COLO668 (cell line): ENCODE data around the gene BRF1.

Source experiments
- DNase-seq: peaks from one replicate; lab custom pipeline; 2025; ENCODE audit not compliant: unreplicated experiment; lab: John Stamatoyannopoulos, UW

The BRF1 gene

DNA sequence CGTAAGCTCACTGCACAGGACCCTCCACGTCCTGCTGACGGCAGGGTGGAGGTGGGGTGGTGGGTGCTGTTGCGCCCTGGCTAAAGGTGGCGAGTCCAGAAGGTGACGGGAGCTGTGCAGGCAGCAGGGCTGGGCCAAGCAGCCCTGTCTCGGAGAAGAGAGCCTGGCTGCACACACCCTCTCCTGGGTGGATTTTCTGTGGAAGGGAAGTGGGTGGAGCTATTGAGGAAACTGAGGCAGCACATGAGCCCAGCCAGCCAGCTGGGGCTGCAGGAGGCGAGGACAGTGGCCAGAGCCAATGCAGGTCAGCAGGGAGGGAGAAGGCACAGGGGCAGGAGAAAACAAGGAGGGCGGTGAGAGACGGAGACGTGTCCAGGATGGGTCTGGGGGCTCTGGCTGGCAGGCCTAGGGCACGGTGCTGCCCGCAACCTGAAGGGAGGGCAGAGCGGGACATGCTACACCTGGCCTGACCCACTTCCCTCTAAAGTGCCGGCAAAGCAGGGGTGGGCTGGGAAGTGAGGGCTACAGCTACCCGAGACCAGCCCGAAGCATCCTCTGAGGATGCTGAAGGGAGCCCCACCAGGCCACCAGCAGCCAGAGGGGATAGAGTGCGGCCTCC is 32.0 kb downstream of the BRF1 start:
- DNase-seq: no peak

DNA sequence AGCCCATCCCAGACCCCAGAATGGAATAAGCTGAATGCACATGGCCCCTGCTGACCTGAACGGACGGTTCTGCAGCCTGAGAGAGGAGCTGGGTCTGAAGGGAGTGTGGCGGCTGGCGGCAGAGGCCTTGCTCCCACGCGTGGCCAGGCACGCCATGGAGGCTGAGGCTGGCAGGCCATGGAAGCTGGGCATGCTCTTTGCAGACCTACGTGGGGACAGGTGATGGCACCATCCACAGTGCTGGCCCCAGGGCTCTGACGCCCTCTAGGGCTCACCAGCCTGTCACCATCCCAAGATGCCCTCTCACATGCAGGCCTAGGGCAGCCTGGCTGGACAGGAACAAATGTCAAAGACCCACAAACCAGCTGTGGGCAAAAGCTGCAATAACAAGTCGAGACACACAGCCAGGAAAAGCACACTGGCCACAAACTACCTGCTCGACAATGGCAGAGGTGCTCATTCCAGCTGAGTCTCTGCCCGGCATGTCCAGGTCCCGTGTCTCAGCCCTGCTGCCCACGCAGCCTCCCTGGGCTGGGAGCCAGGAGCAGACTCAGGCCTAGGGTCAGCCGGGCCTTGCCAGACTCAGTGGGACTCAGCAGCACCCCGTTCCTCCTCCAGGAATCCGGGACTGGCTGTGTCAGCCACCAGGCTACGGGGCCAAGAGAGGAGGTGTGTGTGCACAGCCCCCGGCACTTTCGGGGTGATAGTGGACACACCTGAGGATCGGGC is 32.8 kb downstream of the BRF1 start:
- DNase-seq: peak; percentile 39

DNA sequence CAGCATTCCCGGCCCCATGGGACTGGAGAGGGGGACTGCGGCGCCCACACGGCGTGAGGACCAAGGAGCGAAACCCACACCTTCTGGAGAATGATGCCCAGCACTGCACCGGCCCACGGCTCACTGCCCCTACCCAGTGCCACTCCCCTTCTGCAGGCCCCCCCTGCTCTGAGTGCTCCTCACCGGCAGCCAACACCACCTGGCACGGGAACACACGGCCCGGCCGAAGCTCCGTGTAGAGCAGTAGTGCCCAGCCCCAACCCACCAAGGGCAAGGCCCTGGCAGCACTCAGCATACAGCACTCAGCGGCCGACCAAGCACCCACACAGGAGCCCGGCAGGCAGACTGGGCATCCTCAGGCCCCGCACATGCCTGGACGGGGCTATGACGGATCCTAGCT is 39.0 kb downstream of the BRF1 start:
- DNase-seq: no peak

DNA sequence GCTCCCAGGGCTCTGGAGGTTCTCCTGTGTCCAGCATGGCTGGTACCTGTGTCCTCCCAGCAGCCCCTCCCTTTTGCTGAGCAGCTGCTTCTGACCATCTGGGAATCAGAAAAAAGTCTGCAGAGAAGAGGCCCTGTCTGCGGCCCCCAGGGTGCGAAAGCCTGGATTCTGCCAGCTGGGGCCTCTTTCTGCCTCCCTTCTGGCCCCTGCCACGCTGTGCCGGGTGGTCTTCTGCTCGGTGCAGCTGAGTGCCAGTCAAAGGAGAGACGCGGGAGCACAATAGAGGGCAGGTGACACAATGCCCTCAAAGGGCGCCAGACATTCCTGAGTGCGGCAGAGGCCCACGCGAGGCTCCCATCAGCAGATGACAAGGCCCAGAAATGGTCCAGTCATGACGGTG is 39.8 kb downstream of the BRF1 start:
- DNase-seq: no peak

DNA sequence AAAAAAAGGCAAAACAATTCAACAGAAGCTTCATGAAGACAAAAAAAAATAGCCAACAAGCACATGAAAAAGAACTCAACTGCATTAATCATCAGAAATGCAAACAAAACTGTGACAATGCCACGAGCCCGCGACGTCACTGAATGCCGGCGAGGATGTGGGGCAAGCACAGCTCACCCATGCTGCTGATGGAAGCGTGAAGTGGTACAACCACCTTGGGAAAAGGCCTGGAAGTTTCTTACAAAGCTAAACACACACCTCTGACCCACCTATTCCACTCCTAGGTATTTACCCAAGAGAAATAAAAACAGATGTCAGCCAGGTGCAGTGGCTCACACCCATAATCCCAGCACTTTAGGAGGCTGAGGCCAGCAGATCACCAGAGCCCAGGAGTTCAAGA is 42.0 kb downstream of the BRF1 start:
- peak; percentile 62 for DNase-seq

DNA sequence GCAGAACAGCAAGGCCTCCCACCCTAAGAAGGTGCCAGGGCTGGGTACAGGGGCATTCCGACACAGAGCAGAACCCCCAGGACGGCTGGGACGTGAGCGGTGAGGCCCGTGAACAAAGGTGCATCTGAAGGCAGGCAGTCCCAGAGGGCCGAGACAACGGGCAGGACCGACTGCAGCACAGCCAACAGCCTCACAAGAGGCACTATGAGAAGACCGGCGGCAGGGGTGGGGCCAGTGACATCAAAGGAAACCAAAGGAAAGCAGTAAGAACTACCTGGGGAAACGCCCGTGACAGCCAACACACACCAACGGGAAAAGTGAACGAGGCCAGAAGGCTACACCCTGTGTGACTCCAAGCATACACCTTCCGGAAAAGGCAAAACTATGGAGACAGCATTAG is 43.3 kb downstream of the BRF1 start:
- DNase-seq: no peak

DNA sequence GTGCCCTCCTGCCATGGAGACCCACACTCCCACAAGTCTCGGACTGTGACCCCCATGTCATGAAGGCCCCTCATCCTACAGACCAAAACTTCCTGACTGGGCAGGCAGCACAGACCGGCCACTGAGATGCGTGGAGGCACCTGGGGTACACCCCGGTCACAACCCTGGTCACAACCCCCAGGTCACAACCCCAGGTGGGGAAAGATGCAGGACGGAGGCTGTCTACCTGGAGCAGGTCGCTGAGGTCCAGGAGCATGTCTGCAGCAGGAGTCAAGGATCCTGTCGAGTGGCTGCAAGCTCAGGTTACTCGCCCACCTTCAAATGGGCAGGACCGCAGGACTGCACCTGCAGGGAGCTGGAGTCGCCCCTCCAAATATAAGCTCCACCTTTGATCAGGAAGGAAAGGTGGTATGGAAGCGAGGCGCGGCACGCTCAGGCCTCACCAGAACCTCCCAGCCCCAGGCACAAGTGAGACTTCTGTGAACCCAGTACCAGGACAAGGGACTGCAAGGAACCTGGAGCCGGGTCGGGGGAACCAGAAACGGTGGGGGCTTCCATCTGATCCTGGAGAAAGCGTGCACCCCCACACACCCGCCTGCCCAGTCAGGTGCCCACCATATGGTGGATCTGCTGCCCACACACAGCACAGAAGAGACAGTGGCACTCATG is 44.4 kb downstream of the BRF1 start:
- no peak for DNase-seq

DNA sequence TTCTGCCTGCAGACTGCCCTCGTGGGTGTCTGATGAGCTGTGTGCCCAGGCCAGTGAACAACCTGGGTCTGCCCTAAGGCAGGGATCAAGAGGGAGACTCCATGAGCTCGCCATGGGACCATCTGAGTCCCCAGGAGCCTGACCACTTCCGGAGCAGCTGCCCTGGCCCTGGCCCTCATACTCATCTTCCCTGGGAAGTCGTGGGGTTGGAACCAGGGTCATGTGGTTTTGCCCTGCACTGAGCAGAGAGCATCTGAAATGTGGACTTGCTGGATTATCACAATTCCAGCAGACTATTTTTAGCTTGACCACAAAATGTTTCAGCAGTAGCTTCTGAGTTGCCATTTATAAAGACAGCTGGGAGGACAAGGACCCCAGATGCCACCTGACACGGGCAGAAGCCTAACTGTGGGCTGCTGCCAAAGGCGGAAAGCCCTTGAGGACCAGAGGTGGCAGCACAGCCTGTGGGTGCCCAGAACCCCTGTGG is 45.7 kb downstream of the BRF1 start:
- no peak for DNase-seq

DNA sequence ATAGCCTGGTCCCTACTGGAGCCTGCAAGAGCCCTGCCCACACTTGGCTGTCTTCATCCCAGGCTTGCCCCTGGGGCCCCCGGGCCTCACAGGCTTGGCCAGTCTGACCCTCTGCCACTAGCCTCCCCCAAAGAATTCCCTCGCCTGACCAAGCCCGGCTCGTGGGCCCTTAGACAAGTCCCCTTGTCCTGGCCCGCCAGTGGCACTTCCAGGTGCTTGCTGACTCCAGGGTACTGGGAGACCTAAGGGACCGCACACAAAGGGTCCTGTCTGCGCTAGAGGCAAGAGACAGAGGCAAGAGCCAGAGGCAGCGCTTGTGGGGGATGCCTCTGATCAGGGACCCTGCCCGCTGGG is 47.5 kb downstream of the BRF1 start:
- DNase-seq: no peak

DNA sequence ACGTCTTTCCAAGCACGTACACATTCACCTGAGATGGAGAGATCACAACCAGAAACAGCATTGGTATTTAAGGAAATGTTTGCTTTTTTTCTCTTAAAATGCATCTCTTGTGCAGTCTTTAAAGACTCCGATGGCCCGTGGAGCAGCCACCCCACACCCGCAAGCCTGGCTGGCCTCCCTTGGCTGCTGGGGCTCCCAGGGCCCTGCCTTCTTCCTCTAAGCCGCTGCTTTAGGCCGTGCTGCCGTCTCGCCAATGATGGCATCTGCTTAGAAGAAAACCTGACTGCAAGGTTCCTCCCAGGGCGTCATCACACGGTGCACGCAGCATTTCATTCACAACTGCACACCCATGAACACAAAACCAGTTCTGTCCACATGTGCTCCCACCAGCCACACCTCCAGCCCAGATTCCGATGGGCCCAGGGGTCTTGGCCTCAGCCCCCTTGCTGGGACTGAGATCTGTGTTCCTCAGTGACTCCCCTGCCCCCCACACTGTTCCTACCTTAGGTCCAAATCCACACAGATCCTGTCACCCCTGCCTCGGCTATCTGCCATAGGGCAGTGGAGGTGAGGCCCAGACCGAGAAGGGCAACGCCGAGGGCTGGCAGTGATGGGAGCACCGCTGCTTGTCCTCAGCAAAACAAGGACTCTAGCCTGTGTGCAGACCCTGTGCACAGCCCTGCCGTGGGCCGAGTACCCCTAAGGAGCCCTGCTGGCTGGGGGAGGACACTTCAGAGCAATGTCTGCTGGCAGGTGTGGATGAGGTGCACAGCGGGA is 48.1 kb downstream of the BRF1 start:
- DNase-seq: no peak

DNA sequence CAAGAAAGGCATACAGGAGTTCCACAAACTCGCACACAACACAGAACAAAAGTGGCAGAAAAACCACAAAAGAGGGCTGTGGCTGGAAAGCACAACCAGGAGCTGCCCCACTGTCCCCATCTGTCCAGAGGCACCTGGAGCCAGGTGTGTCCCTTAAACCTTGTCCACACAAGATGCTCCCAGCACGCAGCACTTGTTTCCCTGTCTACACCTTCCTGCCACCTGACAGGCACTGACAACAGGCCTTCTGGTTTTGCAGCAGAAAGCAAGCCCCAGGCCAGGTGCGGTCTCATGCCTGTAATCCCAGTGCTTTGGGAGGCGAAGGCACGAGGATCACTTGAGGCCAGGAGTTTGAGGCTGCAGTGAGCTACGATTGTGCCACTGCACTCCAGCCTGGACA is 48.9 kb downstream of the BRF1 start:
- DNase-seq: no peak

DNA sequence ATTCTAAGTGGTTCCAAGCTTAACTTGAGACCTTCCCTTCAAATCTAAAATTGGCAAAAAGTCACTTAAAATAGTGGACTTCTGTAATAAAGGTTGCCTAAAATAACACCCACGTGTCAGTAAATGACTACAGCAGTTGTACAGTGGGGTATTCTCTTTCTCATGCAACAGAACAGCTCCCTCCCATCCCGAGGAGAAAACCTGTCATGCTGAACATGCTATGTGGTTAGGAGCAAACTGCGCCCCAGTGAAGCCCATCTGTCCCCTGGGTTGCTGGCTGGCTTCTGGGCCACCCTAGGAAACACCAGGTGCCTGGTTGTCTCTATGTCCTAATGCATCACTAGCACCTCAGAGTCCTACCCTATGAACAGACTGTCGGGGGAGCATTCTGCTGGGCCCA is 49.8 kb downstream of the BRF1 start:
- no peak for DNase-seq

DNA sequence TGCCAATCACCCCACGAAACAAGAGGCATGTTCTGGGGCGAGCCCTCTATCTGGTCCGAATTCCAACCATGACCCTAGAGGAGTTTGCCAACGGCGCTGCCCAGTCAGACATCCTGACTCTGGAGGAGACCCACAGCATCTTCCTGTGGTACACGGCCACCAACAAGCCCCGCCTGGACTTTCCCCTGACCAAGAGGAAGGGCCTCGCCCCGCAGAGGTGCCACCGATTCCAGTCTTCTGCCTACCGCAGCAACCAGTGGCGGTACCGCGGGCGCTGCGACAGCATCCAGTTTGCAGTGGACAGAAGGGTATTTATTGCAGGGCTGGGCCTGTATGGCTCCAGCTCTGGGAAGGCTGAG is 50.8 kb downstream of the BRF1 start:
- no peak for DNase-seq

DNA sequence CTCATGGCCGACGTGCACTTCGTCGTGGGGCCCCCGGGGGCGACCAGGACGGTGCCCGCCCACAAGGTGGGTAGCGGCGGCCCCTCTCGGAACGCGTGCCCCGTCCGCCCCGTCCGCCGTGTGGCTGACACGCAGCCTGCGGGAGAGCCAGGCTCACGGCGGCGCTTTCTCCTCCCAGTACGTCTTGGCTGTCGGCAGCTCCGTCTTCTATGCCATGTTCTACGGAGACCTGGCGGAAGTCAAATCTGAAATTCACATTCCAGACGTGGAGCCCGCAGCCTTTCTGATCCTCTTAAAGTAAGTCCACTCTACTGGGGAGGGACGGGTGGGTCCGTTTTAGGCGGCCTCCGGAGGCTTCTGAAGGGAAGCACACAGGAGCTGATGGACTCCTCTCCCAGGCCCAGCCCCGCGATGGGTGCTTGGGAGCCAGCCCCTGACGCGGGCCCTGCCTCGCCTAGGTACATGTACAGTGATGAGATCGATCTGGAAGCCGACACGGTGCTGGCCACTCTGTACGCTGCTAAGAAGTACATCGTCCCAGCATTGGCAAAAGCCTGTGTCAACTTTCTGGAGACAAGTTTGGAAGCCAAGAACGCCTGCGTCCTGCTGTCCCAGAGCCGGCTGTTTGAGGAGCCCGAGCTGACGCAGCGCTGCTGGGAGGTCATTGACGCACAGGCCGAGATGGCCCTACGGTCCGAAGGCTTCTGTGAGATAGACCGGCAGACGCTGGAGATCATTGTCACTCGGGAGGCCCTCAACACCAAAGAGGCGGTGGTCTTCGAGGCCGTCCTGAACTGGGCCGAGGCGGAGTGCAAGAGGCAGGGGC is 51.4 kb downstream of the BRF1 start:
- peak; percentile 30 for DNase-seq

DNA sequence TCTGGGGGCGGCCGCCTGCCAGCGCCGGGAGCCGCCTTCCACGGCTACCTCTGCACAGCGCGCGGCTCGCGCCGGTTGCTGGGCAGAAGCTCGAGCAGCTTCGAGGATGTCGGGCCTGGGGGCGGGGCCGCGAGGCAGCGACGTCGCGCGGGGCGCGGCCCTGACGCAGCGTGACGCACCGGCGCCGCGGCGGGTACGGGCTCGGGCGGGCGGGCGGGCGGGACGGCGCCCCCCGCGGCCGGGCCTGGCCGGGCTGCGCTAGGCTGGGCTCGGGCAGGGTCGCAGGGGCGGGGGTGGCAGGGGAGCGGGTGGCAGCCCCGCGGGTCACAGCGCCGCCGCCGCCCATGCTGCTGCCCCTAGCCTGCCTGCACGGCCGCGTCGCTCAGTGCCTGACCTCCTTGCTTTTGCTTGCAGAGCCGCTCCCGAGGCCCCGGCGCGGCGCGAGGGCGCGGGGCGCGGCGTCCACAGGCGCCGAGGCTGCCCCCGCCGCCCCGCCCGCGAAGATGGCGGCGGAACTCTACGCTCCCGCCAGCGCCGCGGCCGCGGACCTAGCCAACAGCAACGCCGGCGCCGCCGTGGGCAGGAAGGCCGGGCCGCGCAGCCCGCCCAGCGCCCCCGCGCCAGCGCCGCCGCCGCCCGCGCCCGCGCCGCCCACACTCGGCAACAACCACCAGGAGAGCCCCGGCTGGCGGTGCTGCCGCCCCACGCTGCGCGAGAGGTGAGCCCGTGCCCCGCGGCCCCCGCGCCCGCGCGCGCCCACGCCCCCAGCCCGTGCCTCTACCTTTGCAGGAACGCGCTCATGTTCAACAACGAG is 52.2 kb downstream of the BRF1 start, which contains the start of gene BTBD6:
Gene BTBD6 (plus strand): TSS at position 166 of the 814 bp plus-strand sequence. CDS start 179 bp downstream, at position 345.
- DNase-seq: peak; percentile 97

DNA sequence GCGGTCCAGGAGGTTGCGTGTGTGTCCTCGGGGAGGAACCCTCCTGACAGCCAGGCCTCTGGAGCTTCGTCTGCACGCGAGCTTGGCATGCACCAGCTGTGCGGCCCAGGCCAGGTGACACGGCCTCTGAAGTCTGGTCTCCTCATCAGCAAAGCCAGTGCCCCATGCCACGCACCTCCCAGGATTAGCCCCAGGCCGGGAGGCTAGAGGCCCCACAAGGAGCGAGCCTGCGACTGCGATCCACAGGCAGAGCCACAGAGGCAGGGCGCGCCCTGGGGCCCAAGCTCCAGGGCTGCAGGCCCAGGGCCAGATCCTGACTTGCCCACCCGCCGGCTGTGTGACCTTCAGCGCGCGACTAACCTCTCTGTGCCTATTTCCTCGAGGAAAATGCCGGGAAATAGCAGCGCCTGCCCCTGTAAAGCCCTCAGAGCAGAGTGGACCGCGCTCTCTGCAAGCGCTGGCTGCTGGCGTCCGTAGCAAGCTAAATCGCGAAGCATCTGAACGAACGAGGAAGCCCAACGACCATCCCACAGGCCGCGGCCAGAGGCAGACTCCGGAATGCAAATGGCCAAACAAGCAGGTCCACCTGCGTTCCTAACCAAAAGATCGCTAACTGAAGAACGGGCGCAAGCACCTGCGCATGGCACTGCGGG is 53.0 kb downstream of the BRF1 start:
- DNase-seq: no peak

DNA sequence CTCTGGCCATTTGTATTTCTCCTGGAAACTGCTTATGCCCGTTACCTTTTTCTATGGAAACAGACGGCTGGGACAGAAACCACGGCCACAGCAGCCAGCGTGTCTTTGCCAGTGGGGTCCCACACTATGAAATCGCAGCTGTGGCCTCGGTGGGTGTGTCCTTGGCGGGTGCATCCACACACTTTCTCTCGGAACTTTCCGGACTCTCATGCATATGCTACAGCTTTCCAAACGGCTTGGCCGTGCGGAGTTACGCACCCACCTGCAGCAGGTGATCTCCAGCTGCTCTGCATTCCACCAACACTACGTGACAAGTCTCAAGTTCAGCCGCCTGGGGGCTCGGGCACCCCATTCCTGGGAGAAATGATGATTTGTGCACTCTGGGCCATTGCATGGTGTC is 53.8 kb downstream of the BRF1 start:
- DNase-seq: no peak

DNA sequence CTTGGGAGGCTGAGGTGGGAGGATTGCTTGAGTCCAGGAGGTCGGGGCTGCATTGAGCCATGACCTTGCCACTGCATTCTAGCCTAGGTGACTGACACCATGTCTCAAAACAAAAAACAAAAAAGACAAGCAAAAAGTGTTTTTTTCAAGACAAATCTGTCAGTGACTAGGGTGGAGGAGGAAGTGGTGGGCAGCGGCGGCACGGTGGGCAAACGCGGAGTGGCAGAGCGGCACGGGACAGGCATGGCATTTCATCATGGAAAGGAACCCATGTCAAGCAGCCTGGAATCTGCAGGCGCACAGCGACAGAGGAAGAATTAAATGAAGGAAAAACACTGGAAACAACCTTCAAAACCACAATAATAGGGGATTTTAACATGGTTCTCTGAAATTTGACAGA is 56.5 kb downstream of the BRF1 start:
- no peak for DNase-seq

DNA sequence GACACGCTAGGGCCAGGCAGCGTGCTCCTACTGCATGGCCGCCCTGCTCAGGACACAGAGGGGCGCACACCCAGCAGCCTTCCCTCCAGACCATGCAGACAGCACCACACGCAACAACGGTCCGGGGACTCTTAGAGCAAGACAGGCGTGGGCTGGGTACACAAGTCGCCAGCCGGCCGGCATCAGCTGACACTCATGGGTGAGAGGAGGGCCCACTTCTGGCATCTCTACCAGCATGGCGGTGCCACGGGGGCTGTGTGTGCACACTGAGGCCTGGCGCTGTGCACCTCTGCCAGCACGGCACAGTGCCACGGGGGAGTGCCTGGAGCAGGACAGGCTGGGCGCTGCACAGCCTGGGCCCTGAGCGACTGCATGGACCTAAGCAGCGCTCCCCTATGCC is 59.2 kb downstream of the BRF1 start:
- DNase-seq: no peak
